Measurements from ENCODE around the gene C3orf33. TPM values are rescaled to one million over a fixed set of nuclear protein-coding genes. Genes with fewer than 3 reads are reported as not detected.

Gene C3orf33
- total and polyA plus RNA-seq, 2 experiments from 2014 or later = 3.5 to 4.7 TPM

- peaks cover 3% of the 10 kb centered on the region; the same call in 1 of the 2 replicates for H3K27me3 ChIP-seq (ENCODE audit: insufficient read depth)
- H3K36me3 Mint-ChIP-seq (ENCODE audit: low read depth) = peaks cover 8% of the 10 kb centered on the region
- H3K4me3 ChIP-seq = no peak overlapping the region
- peaks cover 2% of the 10 kb centered on the region; the same call in 1 of the 2 replicates for H3K4me1 ChIP-seq (ENCODE audit: insufficient read depth)
- H3K4me3 Mint-ChIP-seq = no peak overlapping the region; the same call in 2 of the 3 replicates
- H3K4me1 Mint-ChIP-seq = peaks cover 2% of the 10 kb centered on the region; the same call in 2 of the 3 replicates
- H3K9me3 Mint-ChIP-seq = no peaks in the 10 kb centered on the region; the same call in 2 of the 3 replicates
- TF ChIP-seq EZH2phosphoT487 (IDR thresholded peaks at IDR 0.05; ENCODE audit: unreplicated experiment) (no peak), JUNB (IDR thresholded peaks at IDR 0.05; ENCODE audit: unreplicated experiment) (no peak), CREB1 (CRISPR knock-in tag; IDR thresholded peaks at IDR 0.05; ENCODE audit: low read depth) (no peak), STAT1 (IDR thresholded peaks at IDR 0.05; ENCODE audit: unreplicated experiment) (no peak), EZH2 (IDR thresholded peaks at IDR 0.05; ENCODE audit: low read depth, unreplicated experiment) (no peak), POLR2AphosphoS5 (IDR thresholded peaks at IDR 0.05; ENCODE audit: low read depth) (no peak), CTCF (conservative IDR thresholded peaks at IDR 0.05; ENCODE audit: low read depth in 2 of 2) (no peak), NANOG (IDR thresholded peaks at IDR 0.05; ENCODE audit: borderline replicate concordance) (no peak), REST (IDR thresholded peaks at IDR 0.05; ENCODE audit: unreplicated experiment) (no peak), ZNF331 (CRISPR knock-in tag; IDR thresholded peaks at IDR 0.05; ENCODE audit: low read depth) (no peak), ETS1 (IDR thresholded peaks at IDR 0.05) (no peak)
- no peaks in the 10 kb centered on the region for H3K36me3 ChIP-seq (ENCODE audit: insufficient read depth)
- no peak overlapping the region for H3K27ac Mint-ChIP-seq
- no peaks in the 10 kb centered on the region for H3K9me2 ChIP-seq (ENCODE audit: insufficient read depth)
- H3K27me3 Mint-ChIP-seq (ENCODE audit: insufficient read depth, low read depth, poor library complexity) = peaks cover 3% of the 10 kb centered on the region
- no peaks in the 10 kb centered on the region for H4K20me1 ChIP-seq (replicated peaks; ENCODE audit: insufficient read depth)
- peaks cover 1% of the 10 kb centered on the region; the same call in 1 of the 2 replicates for H3F3A ChIP-seq (replicated peaks; ENCODE audit: low read depth)
- DNase-seq (ENCODE audit: low spot score) (no peak), ATAC-seq (no peak)
- no peaks in the 10 kb centered on the region for H3K79me2 ChIP-seq (replicated peaks; ENCODE audit: insufficient read depth)
- H3K27ac ChIP-seq (ENCODE audit: low read depth) = no peak overlapping the region
- H3K4me2 ChIP-seq = no peak overlapping the region
- H2AFZ ChIP-seq = no peak overlapping the region
These were observed 1.8 kb downstream of the C3orf33 start for GRCh38 chr3:155804323-155804722.

All from GM23338 (cell line).